Natural killer cell treated with Interleukin-12 subunit alpha and Interleukin-12 subunit beta and Interleukin-15 and Interleukin-18, amount 100 ng/mL, for 72 hours (primary cell): ENCODE results near the gene PRM1. TPM values are rescaled to one million over a fixed set of nuclear protein-coding genes. Genes with fewer than 3 reads are reported as not detected.
A peak's percentile ranks its signal among the peaks of the same experiment; 100 is the strongest.

ENCODE experiments used
- ATAC-seq, 2 donors: fragments of 150-1000 bp; cut with Tn5 transposase in 1 of 2; sonication (Bioruptor Pico), chemical (Tn5 transposase) in 1 of 2; 2 replicates each; pipeline ENCODE4 v1.10.0; 2021
- DNase-seq: peaks from one replicate; pipeline ENCODE4 v3.0.0; 2022; ENCODE audit warnings: low spot score
- H3K27ac Mint-ChIP-seq, 2 donors: 1 replicate in 1 of 2; 2 replicates in 1 of 2; pipeline ENCODE4 v1.8.0; 2022; ENCODE audit warnings: mixed read lengths in 2 of 2, mild to moderate bottlenecking in 1 of 2, moderate library complexity in 1 of 2
- H3K27me3 Mint-ChIP-seq, 2 donors: 1 replicate in 1 of 2; 2 replicates in 1 of 2; pipeline ENCODE4 v1.8.0; 2022; ENCODE audit warnings: mixed read lengths in 2 of 2
- H3K36me3 Mint-ChIP-seq: one replicate; pipeline ENCODE4 v1.8.0; 2022; ENCODE audit warnings: mixed read lengths
- H3K4me1 Mint-ChIP-seq, 2 donors: 1 replicate in 1 of 2; 2 replicates in 1 of 2; pipeline ENCODE4 v1.8.0; 2022; ENCODE audit warnings: low read depth in 2 of 2, mixed read lengths in 2 of 2, mild to moderate bottlenecking in 1 of 2
- H3K4me3 Mint-ChIP-seq: one replicate; pipeline ENCODE4 v1.8.0; 2022; ENCODE audit warnings: mixed read lengths
- H3K9me3 Mint-ChIP-seq: 2 replicates; pipeline ENCODE4 v1.8.0; 2022; ENCODE audit warnings: mixed read lengths
- total RNA-seq, 2 donors: library from RNA; stranded (reverse); gene quantifications; one replicate each; pipeline ENCODE4 v1.2.3, GENCODE V29; 2022

PRM1 gene
- total RNA-seq, 2 donors from 2014 or later, result not detected

- H3K27me3 Mint-ChIP-seq, result no peaks in the 10 kb centered on the region
- no peak overlapping the region for H3K4me3 Mint-ChIP-seq
- H3K27ac Mint-ChIP-seq, result no peak overlapping the region
- H3K9me3 Mint-ChIP-seq, result no peaks in the 10 kb centered on the region
- ATAC-seq (no peak), DNase-seq (no peak)
- peaks cover 25 to 44% of the 10 kb centered on the region in 2 donors for H3K4me1 Mint-ChIP-seq
- no peaks in the 10 kb centered on the region for H3K36me3 Mint-ChIP-seq
Measured at GRCh38 chr16:11240636-11241473, 40.3 kb downstream of the PRM1 start.

- Mint-ChIP-seq H3K9me3 (no peaks in the 10 kb centered on the region), H3K27ac (no peak overlapping the region), H3K4me3 (no peak overlapping the region), H3K27me3 (no peaks in the 10 kb centered on the region), H3K4me1 (peaks cover 24 to 43% of the 10 kb centered on the region in 2 donors), H3K36me3 (no peaks in the 10 kb centered on the region)
- ATAC-seq (no peak), DNase-seq (no peak)
Measured at GRCh38 chr16:11239644-11240632, 41.2 kb downstream of the PRM1 start.

DNA sequence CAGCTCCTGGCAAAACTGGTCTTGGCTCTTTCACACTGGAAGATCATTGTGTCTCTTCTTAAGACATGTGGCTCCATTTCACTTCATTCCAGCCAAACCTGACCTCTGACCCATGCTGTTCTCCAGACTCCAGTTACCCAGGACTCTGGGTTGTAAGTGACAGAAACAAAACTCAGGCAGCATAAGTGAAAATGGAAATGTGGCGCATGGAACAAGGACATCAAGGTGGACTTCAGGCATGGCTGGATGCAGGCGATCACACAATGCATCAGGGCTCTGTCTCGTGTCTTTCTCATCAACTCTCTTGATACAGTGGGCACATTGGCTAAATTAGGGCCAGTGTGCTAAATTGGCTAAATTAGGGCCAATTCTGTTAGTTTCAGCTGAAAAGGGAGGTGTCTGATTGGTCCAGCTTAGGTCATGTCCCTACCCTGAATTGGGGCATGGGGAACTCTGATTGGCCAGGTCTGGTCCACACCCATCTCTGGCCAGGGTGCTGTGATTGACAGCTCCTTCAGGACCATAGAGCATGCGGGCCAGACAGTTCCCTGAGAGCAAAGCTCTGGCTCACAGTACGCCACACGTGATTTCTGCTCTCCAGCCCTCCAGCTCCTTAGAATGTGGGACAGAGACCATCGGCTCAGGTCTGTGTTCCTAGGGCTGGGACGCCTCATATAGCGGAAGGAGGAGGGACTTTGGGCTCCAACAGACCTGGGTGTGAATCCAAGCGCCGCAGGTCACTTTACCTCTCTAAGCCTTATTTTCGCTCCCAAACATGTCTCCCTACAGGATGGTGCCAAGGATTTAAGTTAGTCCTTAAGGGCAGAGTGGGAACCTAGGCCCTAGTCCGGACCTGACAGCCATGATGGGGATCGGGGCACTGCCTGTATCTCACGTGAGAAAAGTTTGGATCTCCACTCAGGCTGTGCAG, 42.6 kb downstream of the PRM1 start:
- DNase-seq (no peak), ATAC-seq (no peak)
- Mint-ChIP-seq H3K27ac (peak overlapping the region; percentile 82 to 94), H3K4me1 (peaks cover 33 to 55% of the 10 kb centered on the region in 2 donors), H3K4me3 (peak overlapping the region; percentile 47), H3K36me3 (no peaks in the 10 kb centered on the region), H3K27me3 (no peaks in the 10 kb centered on the region), H3K9me3 (no peaks in the 10 kb centered on the region)

DNA sequence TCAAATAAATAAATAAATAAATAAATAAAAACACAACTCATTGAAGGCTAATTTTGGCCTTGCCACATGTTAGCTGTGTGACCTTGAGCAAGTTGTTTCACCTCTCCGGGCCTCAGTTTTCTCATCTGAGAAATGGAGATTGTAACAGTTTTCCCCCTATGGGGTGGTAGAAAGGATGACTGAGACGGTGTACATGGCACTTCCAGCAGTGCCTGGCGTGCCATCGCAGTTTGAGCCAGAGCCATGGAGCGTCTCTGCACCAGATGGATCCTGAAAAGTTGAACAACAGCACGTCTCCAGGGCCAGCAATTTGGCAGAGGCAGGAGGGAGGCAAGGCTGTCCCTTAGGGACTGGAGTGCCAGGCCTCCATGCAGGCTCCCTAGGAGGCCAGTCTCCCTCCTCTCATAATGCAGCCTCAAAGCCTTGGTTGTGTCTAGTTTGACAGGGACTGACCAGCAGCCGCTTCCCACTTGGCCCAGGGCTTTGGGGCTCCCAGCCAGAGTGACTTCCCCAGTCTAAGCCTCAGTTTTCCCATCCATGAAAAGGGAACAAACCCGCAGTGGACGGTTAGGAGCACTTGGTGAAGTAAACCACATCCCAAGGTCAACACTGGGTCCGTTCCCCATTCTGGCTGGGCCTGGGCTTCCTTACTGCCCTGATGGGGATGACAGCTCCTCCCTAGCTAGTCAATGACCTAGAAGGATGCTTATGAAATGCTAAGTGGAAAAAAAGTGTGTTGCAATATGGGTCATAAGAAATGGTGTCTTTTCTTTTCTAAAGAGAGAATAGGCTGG, 44.5 kb downstream of the PRM1 start:
- no peak for ATAC-seq
- Mint-ChIP-seq H3K27ac (peak overlapping the region; percentile 82 to 94), H3K27me3 (no peaks in the 10 kb centered on the region), H3K36me3 (no peaks in the 10 kb centered on the region), H3K9me3 (no peaks in the 10 kb centered on the region), H3K4me3 (peak overlapping the region; percentile 77), H3K4me1 (peaks cover 49 to 73% of the 10 kb centered on the region in 2 donors)
- DNase-seq, result peak; percentile 68

GRCh38 chr16:11235703-11235991, 45.5 kb downstream of the PRM1 start:
- H3K27me3 Mint-ChIP-seq, result no peaks in the 10 kb centered on the region
- H3K27ac Mint-ChIP-seq, result peak overlapping the region; percentile 91 to 94
- ATAC-seq, result no peak
- H3K4me1 Mint-ChIP-seq, result peaks cover 56 to 80% of the 10 kb centered on the region in 2 donors
- no peaks in the 10 kb centered on the region for H3K36me3 Mint-ChIP-seq
- no peak for DNase-seq
- H3K4me3 Mint-ChIP-seq, result peak overlapping the region; percentile 91
- no peaks in the 10 kb centered on the region for H3K9me3 Mint-ChIP-seq

DNA sequence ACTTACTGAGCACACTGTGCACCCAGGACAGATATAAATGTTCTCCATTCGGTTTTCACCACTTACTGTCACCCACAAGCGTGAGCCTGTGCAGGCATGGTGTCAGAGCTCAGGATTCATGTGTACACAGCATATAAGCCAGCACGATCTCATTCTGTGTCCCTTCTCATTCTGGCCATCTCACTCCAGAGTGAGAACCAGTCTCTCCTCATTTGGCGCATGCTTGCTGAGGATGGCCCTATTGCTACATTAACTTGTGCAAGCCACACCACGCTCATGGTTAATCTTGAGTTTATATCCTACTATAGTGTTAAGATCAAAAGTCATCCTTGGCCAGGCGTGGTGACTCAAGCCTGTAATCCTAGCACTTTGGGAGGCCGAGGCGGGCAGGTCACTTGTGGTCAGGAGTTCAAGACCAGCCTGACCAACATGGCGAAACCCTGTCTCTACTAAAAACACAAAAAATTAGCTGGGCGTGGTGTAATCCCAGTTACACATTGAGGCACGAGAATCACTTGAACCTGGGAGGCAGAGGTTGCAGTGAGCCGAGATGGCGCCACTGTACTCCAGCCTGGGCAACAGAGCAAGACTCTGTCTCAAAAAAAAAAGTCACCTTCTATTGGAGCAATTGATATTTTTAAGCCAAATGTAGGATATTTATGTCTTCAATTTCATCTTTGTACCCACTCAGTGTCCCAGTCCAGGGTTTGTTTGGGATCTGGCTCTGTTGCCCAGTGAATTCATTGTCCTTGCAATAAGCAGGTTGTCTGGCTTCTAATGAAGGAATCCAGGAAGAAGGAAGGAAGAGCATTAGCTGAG, 46.0 kb downstream of the PRM1 start:
- peaks cover 57 to 75% of the 10 kb centered on the region in 2 donors for H3K4me1 Mint-ChIP-seq
- ATAC-seq (peak; percentile 53 to 64), DNase-seq (peak; percentile 87)
- H3K27me3 Mint-ChIP-seq, result no peaks in the 10 kb centered on the region
- peak overlapping the region; percentile 91 to 94 for H3K27ac Mint-ChIP-seq
- peak overlapping the region; percentile 91 for H3K4me3 Mint-ChIP-seq
- H3K36me3 Mint-ChIP-seq, result no peaks in the 10 kb centered on the region
- H3K9me3 Mint-ChIP-seq, result no peaks in the 10 kb centered on the region

- DNase-seq, result peak; percentile 88
- ATAC-seq, result peak; percentile 53 to 68
- H3K4me1 Mint-ChIP-seq, result peaks cover 67 to 81% of the 10 kb centered on the region in 2 donors
- H3K27ac Mint-ChIP-seq, result peak overlapping the region; percentile 91 to 94
- no peaks in the 10 kb centered on the region for H3K36me3 Mint-ChIP-seq
- peak overlapping the region; percentile 91 for H3K4me3 Mint-ChIP-seq
- H3K27me3 Mint-ChIP-seq, result no peaks in the 10 kb centered on the region
- no peaks in the 10 kb centered on the region for H3K9me3 Mint-ChIP-seq
Measured at GRCh38 chr16:11233727-11234376, 47.3 kb downstream of the PRM1 start.

- Mint-ChIP-seq H3K9me3 (no peaks in the 10 kb centered on the region), H3K4me3 (peak overlapping the region; percentile 91), H3K27me3 (no peaks in the 10 kb centered on the region), H3K4me1 (peaks cover 68 to 81% of the 10 kb centered on the region in 2 donors), H3K27ac (peak overlapping the region; percentile 91 to 94), H3K36me3 (no peaks in the 10 kb centered on the region)
- ATAC-seq (peak; percentile 89 to 90), DNase-seq (peak; percentile 98)
Measured at GRCh38 chr16:11232852-11233726, 48.0 kb downstream of the PRM1 start.

DNA sequence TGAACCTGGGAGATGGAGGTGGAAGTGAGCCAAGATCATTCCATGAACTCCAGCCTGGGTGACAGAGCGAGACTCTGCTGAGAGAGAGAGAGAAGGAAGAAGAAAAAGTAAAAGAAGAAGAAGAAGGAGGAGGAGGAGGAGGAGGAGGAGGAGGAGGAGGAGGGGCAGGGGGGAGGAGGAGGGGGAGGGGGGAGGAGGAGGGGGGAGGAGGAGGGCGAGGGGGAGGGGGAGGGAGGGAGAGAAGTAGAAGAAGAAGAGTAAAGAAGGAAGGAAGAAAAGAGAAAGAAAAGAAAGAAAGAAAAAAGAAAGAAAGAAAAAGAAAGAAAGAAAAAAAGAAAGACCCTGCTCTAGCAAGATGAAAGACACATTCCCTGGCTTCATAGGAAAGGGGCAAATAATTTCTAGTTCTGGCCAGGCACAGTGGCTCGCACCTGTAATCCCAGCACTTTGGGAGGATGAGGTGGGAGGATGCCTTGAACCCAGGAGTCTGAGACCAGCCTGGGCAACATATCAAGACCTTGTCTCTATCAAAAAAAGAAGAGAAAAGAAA, 48.8 kb downstream of the PRM1 start:
- no peaks in the 10 kb centered on the region for H3K9me3 Mint-ChIP-seq
- no peaks in the 10 kb centered on the region for H3K27me3 Mint-ChIP-seq
- peaks cover 64 to 76% of the 10 kb centered on the region in 2 donors for H3K4me1 Mint-ChIP-seq
- no peak for ATAC-seq
- no peaks in the 10 kb centered on the region for H3K36me3 Mint-ChIP-seq
- H3K27ac Mint-ChIP-seq, result peak overlapping the region; percentile 91 to 94
- DNase-seq, result no peak
- peak overlapping the region; percentile 91 for H3K4me3 Mint-ChIP-seq

DNA sequence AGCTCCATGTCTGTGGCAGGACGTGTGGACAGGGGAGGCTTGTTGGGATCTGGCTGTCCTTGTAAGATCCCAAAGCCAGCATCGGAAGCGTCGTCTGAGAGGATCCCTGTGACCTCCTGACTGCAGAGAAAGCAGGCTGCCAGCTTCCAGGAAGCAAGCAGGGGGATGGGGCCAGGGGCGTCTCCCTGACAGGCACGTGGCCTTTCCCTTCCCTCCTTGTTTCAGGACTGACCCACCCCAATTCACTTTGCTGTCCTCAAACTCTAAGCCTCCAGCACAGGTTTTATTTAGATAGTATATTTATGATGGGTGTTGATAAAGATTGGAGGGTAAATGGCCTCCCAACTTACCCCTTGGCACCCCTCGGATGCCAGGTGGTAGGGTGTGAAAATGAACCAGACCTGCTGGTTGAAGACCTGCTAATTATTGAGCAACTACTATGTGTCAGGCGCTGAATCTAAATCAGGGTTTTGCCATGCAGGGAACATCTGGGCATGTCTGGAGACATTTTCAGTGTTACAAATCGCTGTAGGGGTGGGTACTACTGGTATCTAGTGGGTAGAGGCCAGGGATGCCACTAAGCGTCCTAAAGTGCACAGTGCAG, 49.7 kb downstream of the PRM1 start:
- ATAC-seq (no peak), DNase-seq (no peak)
- no peaks in the 10 kb centered on the region for H3K27me3 Mint-ChIP-seq
- H3K4me1 Mint-ChIP-seq, result peaks cover 57 to 68% of the 10 kb centered on the region in 2 donors
- H3K9me3 Mint-ChIP-seq, result no peaks in the 10 kb centered on the region
- peak overlapping the region; percentile 91 to 94 for H3K27ac Mint-ChIP-seq
- peak overlapping the region; percentile 91 for H3K4me3 Mint-ChIP-seq
- no peaks in the 10 kb centered on the region for H3K36me3 Mint-ChIP-seq
